ENCODE measurements around the gene DIP2A. TPM values are rescaled to one million over a fixed set of nuclear protein-coding genes. Genes with fewer than 3 reads are reported as not detected.

DIP2A gene
- polyA plus RNA-seq, 3 donors = 29.4 to 52.3 (median 33.3) TPM

DNA sequence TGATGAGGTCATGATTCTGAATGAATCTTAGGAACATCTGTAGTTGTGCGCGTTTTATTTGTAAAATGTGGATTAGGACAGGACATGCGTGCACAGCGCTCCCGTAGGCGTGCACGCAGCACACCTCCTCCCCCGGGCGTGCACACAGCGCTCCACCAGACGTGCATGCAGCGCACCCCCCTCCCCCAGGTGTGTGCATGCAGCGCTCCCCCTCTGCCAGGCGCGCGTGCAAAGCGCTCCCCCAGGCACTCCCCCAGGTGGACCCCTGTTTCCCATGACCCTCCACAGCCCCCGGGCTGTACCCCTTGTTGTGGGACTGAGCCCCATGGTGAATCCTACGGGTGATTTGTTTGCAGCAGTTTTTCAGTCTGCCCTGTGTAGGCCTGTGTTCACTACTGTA is 84.6 kb downstream of the DIP2A start:
- no peak for DNase-seq (ENCODE audit: extremely low read depth in 1 of 11, low read depth in 9 of 11, low spot score in 4 of 11)

DNA sequence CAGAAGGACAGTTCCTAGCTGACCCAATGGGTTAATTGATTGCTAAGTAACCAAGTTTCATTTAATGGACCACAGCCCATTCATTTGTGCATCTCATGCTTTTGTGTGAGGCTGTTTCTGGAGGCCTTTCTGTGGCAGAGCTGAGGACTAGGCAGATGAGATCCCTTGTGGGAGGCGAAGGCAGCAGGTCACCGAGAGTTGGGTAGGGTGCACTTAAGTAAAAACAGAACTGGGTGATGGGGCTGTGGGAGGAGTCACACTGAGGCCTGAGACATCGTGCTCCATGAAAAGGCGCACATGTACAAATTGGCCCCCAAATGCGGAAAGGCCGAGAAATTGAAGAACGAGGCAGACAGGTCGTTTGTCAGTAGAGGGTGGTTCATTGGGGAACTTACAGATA is 85.3 kb downstream of the DIP2A start:
- DNase-seq (ENCODE audit: extremely low read depth in 1 of 11, low read depth in 9 of 11, low spot score in 4 of 11) = no peak

DNA sequence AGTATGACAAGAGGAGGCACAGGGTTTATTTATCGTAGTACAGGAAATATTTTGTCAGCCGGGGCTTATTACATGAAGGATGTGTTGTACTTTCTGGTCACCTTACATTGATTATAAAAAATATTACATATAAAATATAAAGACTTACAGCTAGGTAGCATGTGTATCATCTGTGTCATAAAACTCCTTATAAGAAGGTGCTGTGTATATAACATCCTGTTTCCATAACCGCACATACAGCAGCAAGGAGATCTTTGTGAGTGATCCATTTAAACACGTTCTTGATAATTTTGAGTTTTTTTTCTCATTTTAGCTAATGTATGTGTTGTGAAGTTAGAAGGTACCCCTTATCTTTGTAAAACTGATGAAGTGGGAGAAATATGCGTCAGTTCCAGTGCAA is 86.1 kb downstream of the DIP2A start:
- DNase-seq (ENCODE audit: extremely low read depth in 1 of 11, low read depth in 9 of 11, low spot score in 4 of 11) = no peak

DNA sequence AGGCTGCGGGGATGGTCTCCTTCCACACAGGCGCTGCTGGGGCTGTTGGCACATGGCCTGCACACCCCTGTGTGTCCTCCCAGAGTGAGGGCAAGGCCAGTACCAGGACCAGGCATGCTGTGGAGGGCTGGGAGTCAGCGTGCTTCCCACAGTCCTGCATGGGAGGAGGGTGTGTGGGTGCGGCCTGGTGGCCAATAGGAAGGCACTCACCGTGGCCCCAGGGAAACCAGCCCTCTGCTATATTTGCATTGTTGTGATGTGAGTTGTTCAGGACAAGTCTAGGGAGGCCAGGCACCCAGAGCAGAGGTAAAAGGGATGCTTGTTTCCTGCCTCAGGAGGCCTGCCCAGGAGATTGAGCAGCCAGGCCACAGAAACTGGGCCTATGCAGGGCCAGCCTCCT is 86.7 kb downstream of the DIP2A start:
- DNase-seq (ENCODE audit: extremely low read depth in 1 of 11, low read depth in 9 of 11, low spot score in 4 of 11) = no peak

DNA sequence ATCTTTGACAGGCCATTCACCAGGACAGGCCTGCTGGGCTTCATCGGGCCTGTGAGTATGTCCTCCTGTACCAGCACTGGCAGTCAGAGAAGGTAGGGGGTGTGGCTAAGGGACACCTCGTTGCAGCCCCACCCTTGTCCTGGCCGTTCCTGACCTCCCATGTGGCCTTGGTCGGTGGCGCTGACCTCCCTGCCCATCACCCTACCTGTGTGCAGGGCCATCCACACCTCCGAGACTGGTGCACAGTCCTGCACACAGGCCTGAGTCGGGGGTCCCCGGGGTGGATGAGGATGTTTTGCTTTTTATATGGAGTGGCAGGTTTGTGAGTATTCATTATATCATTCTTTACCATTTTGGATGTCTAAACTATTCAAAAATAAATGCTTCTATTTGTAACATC is 87.2 kb downstream of the DIP2A start:
- DNase-seq (ENCODE audit: extremely low read depth in 1 of 11, low read depth in 9 of 11, low spot score in 4 of 11) = no peak

DNA sequence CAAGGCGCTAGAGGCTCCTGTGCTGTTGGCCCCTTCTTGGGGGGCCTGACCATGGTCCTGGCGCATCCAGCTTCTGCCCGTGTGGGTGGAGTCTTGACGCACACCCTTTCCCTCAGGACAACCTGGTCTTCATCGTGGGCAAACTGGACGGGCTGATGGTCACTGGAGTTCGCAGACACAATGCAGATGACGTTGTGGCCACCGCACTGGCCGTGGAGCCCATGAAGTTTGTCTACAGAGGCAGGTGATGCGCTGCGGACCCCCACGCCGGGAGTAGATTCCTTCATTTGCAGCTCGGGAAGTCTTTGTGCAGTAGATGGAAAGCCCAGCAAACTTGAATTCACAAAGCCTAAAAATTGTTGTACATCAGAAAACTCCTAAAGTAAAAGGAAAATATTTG is 88.1 kb downstream of the DIP2A start:
- DNase-seq (ENCODE audit: extremely low read depth in 1 of 11, low read depth in 9 of 11, low spot score in 4 of 11) = no peak

DNA sequence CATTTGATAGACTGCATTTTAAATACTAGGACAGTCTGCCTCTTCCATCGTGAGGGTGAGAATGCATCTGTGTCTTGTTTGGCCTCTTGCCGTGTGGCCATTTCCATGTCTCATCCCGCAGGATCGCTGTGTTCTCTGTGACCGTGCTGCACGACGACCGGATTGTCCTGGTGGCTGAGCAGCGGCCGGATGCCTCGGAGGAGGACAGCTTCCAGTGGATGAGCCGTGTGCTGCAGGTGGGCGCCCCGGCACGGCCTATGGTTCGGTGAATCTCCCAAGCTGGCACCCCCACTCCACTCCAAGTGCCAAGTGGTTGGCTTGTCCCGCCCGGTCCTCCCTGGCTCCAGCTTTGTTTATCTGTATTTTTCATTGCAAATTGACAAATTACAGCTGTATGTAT is 91.0 kb downstream of the DIP2A start:
- no peak for DNase-seq (ENCODE audit: extremely low read depth in 1 of 11, low read depth in 9 of 11, low spot score in 4 of 11)

DNA sequence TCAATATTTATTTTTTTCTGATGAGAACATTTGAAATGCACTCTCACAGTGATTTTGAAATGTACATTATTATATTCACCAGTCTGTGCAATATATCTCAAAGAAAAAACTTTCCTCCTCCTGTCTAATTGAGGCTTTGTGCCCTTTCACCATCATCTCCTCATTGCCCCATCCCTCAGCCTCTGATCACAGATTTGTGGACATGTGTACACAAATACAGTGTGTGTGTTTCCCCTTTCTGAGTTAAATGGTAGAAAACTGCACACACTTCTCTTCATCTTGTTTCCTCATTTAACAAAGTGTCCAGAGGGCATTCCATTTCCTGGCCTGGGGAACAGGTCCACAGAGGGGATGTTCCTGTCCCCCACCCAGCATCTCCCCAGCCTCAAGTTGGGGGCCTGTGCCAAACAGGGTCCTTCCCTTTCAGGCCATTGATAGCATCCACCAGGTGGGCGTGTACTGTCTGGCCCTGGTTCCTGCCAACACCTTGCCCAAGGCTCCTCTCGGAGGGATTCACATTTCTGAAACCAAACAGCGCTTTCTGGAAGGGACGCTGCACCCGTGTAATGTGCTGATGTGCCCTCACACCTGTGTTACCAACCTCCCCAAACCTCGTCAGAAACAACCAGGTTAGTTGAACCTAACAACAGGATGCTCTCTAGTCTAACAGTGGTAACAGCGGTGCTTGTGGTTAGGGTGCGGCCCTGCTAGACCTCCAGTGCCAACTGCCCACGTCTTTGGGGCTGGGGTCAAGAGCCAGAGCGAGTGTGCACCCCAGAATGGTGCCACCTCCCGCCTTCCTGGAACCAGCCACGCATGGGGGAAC is 91.6 kb downstream of the DIP2A start:
- DNase-seq (ENCODE audit: extremely low read depth in 1 of 11, low read depth in 9 of 11, low spot score in 4 of 11) = no peak

DNA sequence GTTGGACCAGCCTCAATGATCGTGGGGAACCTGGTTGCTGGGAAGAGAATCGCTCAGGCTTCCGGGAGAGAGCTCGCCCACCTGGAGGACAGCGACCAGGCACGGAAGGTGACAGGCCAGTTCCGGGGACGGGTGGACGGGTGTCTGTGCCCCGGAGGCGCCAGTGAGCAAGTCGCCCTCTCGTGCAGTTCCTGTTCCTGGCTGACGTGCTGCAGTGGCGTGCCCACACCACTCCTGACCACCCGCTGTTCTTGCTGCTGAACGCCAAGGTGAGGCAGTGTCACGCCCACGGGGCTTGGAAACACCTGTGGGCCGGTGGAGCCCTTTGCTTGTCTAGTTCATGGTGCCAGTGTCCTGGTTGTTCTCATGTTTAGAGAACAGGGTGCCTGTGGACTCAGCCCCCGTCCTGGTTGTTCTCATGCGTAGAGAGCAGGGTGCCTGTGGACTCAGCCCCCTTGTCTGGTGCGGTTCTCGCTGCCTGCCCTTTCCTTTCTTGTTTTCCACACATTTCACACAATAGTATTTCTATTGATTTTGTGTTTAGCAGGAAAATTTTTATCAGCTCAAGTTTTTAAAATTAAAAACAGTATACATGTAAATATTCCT is 93.0 kb downstream of the DIP2A start:
- DNase-seq (ENCODE audit: extremely low read depth in 1 of 11, low read depth in 9 of 11, low spot score in 4 of 11) = no peak

DNA sequence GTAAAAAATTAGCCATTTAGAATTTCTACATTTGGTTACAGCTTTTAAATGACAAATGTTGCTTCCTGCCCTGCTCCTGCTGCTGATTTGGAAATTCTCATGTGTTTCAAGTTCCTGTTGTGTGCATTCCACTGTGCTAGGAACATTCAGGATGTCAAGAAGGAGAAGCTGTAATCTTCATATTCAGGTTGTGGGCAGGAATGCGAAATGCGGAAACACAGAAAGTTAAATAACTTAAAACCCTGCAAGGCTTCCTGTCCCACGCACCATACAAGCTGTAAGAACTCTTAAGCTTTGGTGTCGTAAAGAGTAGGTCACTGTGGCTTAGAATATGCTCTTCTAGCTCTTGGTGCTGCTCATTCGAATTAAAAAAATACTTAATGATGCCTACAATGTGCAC is 93.6 kb downstream of the DIP2A start:
- no peak for DNase-seq (ENCODE audit: extremely low read depth in 1 of 11, low read depth in 9 of 11, low spot score in 4 of 11)

DNA sequence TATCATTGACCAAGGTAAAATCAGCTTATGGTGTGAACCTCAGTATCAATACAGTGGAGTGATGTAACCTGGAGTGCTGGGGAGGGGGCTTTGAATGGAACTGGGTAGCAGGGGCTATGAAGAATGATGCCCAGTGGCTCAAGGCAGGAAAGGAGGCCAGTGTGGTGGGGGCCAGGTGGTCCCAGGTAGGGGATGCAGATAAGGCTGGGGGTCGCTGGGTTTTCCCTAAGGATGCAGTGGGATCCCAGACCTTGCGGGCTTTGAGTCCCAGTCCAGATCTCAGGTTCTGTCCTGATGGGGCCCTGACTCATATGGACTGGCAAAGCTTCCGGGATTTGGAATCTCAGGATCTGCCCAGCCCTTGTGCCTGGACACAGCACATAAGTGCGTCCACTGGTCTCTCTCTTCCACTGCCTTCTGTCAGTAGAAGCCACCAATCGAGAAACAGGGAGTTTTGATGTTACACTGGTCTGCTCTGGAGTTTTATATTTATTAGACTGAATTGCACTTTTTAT is 94.2 kb downstream of the DIP2A start:
- DNase-seq (ENCODE audit: extremely low read depth in 1 of 11, low read depth in 9 of 11, low spot score in 4 of 11) = no peak

DNA sequence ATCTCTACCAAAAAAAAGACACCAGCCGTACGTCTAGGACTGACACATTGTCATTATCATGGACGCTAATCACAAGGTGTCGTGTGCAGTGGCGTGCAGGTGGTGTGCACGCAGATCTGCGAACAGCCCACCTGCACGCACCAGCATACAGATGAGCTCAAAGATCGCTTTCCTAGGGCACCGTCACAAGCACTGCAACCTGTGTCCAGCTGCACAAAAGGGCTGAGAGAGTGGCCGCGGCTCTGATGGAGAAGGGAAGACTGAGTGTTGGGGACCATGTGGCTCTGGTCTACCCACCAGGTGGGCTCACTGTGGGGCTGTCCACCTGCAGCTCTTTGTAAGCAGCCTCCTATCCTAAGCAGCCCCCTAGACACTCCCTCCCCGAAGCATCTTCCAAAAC is 95.3 kb downstream of the DIP2A start:
- no peak for DNase-seq (ENCODE audit: extremely low read depth in 1 of 11, low read depth in 9 of 11, low spot score in 4 of 11)

DNA sequence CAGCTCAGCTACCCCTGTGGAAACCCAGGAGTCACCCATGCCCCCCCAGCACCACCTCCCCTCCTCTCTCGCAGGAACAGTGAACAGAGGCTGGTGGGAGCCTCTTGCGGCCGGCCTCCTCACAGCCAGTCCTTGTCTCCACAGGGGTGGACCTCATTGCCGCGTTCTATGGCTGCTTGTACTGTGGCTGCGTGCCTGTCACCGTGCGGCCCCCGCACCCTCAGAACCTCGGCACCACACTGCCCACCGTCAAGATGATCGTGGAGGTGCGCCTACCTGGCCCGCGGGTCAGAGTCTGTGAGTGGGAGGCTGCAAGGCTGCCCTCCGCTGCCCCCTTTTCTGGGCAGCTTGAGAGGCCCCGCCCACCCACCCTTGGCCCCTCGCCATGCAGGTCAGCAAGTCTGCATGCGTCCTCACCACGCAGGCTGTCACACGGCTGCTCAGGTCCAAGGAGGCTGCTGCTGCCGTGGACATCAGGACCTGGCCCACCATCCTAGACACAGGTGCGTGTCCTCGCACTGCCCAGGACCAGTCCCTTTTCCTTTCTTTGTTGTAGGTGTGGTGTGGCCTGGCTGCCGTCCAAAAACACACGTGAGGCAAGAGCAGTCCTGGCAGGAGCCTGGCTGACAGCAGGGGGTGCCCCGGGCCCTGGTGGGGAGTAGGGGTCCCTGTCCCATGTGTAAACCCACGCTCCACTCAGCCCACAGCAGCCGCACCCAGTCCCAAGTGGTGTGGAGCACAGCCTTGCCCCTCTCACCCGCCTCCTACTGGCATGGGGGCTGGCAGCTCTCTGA is 95.9 kb downstream of the DIP2A start:
- no peak for DNase-seq (ENCODE audit: extremely low read depth in 1 of 11, low read depth in 9 of 11, low spot score in 4 of 11)

DNA sequence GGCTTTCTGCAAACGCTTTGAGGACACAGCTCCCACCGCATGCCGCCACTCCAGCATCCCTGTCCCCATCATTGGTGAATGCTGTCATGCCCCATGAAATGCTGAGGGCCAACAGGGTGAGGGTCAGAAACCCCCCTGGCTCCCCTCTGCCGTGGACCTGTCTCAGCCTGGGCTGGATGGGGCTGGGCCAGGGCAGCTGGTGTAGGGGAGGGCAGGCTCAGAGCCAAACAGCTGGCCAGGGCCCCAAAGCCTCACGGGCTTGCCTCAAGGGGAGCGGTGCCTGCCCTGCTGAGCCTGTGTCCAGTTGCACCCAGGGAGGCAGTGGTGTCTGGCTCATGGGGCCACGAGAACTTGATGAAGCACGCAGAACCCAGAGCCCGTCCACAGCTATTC is 96.5 kb downstream of the DIP2A start:
- DNase-seq (ENCODE audit: extremely low read depth in 1 of 11, low read depth in 9 of 11, low spot score in 4 of 11) = no peak

DNA sequence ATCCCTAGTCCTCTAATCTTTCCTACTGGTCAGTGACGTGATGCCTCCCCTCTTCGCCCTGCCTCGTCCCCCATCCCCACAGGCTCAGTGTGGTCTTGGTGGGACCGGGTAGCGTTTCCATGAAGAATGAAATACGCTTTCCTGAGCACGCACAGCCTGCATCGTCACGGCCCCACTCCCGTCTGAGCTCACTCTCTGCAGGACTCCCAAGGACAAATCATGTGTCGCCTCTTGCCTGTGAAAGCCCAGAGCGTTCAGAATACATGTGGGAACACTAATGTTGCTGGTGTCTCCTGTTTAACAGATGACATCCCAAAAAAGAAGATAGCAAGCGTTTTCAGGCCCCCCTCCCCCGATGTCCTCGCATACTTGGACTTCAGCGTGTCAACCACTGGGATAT is 97.0 kb downstream of the DIP2A start:
- DNase-seq (ENCODE audit: extremely low read depth in 1 of 11, low read depth in 9 of 11, low spot score in 4 of 11) = no peak

DNA sequence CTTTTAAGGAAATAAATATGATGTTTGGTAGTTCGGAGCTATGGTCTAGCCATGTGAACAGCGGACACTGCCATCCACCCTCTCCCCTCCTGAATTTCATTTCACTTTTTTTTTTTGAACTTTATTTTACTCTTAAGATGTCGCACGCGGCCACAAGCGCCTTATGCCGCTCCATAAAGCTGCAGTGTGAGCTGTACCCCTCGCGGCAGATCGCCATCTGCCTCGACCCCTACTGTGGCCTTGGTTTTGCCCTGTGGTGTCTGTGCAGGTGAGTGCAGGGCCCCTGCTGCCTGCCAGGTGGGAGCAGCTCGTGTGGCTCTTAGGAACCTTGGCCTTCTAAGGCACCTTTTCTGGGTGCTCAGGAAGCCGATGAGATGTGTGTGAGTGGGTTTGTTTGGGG is 98.1 kb downstream of the DIP2A start:
- DNase-seq (ENCODE audit: extremely low read depth in 1 of 11, low read depth in 9 of 11, low spot score in 4 of 11) = no peak

DNA sequence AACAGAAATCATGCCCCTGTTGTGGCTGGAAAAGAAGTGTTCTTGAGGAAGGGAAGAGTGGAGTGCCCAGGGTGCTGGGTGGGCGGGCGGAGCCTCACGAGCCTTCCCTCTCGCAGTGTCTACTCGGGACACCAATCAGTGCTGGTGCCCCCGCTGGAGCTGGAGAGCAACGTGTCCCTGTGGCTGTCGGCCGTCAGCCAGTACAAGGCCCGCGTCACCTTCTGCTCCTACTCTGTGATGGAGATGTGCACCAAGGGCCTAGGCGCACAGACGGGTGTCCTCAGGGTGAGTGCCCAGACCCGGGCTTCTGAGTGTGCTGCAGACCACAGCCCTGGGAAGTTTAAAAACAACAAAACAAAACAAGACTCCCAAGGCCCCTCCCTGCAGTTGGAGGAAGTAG is 98.8 kb downstream of the DIP2A start:
- DNase-seq (ENCODE audit: extremely low read depth in 1 of 11, low read depth in 9 of 11, low spot score in 4 of 11) = no peak

DNA sequence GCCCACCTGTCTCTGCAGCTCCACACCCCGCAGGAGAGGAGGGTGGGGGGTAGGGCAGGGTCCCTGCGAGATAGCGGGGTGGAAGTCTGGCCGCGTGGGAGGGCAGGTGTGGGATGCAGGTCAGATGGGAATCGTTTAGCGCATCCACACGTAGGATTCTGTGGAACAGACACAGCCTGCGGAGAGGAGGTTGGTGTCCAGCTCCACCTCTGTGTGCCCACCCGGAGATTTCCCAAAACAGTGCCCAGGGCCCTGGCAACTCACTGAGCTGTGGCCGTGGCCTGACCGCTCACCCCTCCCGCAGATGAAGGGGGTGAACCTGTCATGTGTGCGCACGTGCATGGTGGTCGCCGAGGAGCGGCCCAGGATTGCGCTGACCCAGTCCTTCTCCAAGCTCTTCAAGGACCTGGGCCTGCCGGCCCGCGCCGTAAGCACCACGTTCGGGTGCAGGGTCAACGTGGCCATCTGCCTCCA is 99.3 kb downstream of the DIP2A start:
- DNase-seq (ENCODE audit: extremely low read depth in 1 of 11, low read depth in 9 of 11, low spot score in 4 of 11) = no peak

DNA sequence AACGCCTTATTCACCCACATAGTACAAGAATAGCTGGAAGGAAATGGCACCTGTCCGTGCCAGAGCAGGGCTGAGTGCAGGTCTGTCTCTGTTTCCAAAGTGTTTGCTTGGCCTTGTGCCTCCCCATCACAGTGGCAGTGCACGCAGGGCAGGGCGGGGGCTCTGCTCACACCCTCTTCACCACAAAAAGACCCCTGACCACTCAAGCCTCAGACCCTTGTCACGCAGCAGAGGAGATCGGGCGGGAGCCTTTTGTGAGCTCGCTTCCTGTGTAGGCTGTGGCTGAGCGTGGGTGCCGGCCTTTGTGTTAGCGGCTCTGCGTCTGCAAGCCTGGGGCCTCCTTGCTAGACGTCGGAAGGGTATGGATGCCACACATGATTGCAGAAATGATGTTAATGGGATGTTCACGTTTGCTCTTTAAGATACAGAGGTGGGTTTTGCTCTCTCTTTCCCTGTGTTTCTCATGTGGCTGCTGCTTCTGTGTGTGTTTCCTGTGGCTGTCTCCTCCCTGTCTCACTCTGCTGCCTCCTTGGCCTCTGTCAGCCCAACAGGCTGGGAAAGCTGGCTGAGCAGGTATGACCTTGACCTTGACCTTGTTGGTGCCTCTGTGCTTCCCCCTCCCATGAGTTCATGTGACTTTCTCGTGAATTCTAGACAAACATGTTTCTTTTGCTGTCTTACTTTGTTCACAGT is 100.7 kb downstream of the DIP2A start:
- DNase-seq (ENCODE audit: extremely low read depth in 1 of 11, low read depth in 9 of 11, low spot score in 4 of 11) = peak in 6 of 11 donors; percentile 8 to 37 (median 10)

Data from renal cortex interstitium (tissue), 11 donors.